Mucosa of rectum (tissue), 2 donors: Measurements from ENCODE around the gene MAGI2.

Experiments
- H3K27ac ChIP-seq, 2 donors: one replicate each; pipeline ENCODE4 v1.7.0; 2013; ENCODE audit warnings: inconsistent platforms in 2 of 2, low read depth in 2 of 2, low read length in 2 of 2
- H3K27me3 ChIP-seq, 2 donors: one replicate each; pipeline ENCODE4 v1.7.0; 2013; ENCODE audit warnings: low read length in 2 of 2; ENCODE audit not compliant: control insufficient read depth in 2 of 2, insufficient read depth in 2 of 2
- H3K36me3 ChIP-seq, 2 donors: one replicate each; pipeline ENCODE4 v1.7.0; 2013; ENCODE audit warnings: low read length in 2 of 2; ENCODE audit not compliant: control insufficient read depth in 2 of 2, insufficient read depth in 2 of 2
- H3K4me1 ChIP-seq, 2 donors: one replicate each; pipeline ENCODE4 v1.7.0; 2013; ENCODE audit warnings: low read length in 2 of 2, mild to moderate bottlenecking in 1 of 2; ENCODE audit not compliant: control insufficient read depth in 2 of 2, insufficient read depth in 2 of 2
- H3K4me3 ChIP-seq, 2 donors: one replicate each; pipeline ENCODE4 v1.7.0; 2013; ENCODE audit warnings: low read length in 2 of 2
- H3K9ac ChIP-seq, 2 donors: one replicate each; pipeline ENCODE4 v1.7.0; 2013; ENCODE audit warnings: low read length in 2 of 2, low read depth in 1 of 2, mild to moderate bottlenecking in 1 of 2
- H3K9me3 ChIP-seq, 2 donors: one replicate each; pipeline ENCODE4 v1.7.0; 2013; ENCODE audit warnings: low read length in 2 of 2; ENCODE audit not compliant: control insufficient read depth in 2 of 2
- donor health status: healthy.
- donor health status: Normal muscosa, but diverticular disease.

MAGI2 gene

GRCh38 chr7:78389022-78389421 lies 1064.4 kb downstream of the MAGI2 start:
- no peak overlapping the region for H3K4me3 ChIP-seq
- H3K27me3 ChIP-seq = no peaks in the 10 kb centered on the region
- no peaks in the 10 kb centered on the region for H3K4me1 ChIP-seq
- H3K27ac ChIP-seq = no peak overlapping the region
- no peak overlapping the region for H3K9ac ChIP-seq
- H3K9me3 ChIP-seq = no peaks in the 10 kb centered on the region
- H3K36me3 ChIP-seq = no peaks in the 10 kb centered on the region

GRCh38 chr7:78386520-78386919 lies 1066.9 kb downstream of the MAGI2 start:
- no peaks in the 10 kb centered on the region for H3K27me3 ChIP-seq
- no peaks in the 10 kb centered on the region for H3K4me1 ChIP-seq
- H3K4me3 ChIP-seq = no peak overlapping the region
- H3K9me3 ChIP-seq = no peaks in the 10 kb centered on the region
- no peak overlapping the region for H3K9ac ChIP-seq
- H3K36me3 ChIP-seq = no peaks in the 10 kb centered on the region
- no peak overlapping the region for H3K27ac ChIP-seq

GRCh38 chr7:78383096-78383880 lies 1070.2 kb downstream of the MAGI2 start:
- Histone ChIP-seq H3K36me3 (no peaks in the 10 kb centered on the region), H3K27ac (no peak overlapping the region), H3K4me3 (no peak overlapping the region), H3K4me1 (no peaks in the 10 kb centered on the region), H3K27me3 (no peaks in the 10 kb centered on the region), H3K9me3 (no peaks in the 10 kb centered on the region), H3K9ac (no peak overlapping the region)

GRCh38 chr7:78379148-78379547 lies 1074.3 kb downstream of the MAGI2 start:
- no peaks in the 10 kb centered on the region for H3K36me3 ChIP-seq
- no peaks in the 10 kb centered on the region for H3K9me3 ChIP-seq
- no peak overlapping the region for H3K4me3 ChIP-seq
- H3K27ac ChIP-seq = no peak overlapping the region
- H3K27me3 ChIP-seq = no peaks in the 10 kb centered on the region
- H3K9ac ChIP-seq = no peak overlapping the region
- no peaks in the 10 kb centered on the region for H3K4me1 ChIP-seq

- H3K9ac ChIP-seq = no peak overlapping the region
- no peaks in the 10 kb centered on the region for H3K36me3 ChIP-seq
- no peak overlapping the region for H3K4me3 ChIP-seq
- H3K9me3 ChIP-seq = no peaks in the 10 kb centered on the region
- H3K27ac ChIP-seq = no peak overlapping the region
- no peaks in the 10 kb centered on the region for H3K27me3 ChIP-seq
- no peaks in the 10 kb centered on the region for H3K4me1 ChIP-seq
Measured at GRCh38 chr7:78377532-78377931, 1075.9 kb downstream of the MAGI2 start.

GRCh38 chr7:78370936-78371335 lies 1082.5 kb downstream of the MAGI2 start:
- no peak overlapping the region for H3K27ac ChIP-seq
- no peak overlapping the region for H3K4me3 ChIP-seq
- H3K4me1 ChIP-seq = no peaks in the 10 kb centered on the region
- no peaks in the 10 kb centered on the region for H3K36me3 ChIP-seq
- H3K9me3 ChIP-seq = no peaks in the 10 kb centered on the region
- no peak overlapping the region for H3K9ac ChIP-seq
- H3K27me3 ChIP-seq = no peaks in the 10 kb centered on the region

- H3K4me1 ChIP-seq = no peaks in the 10 kb centered on the region
- no peak overlapping the region for H3K9ac ChIP-seq
- H3K27me3 ChIP-seq = no peaks in the 10 kb centered on the region
- no peak overlapping the region for H3K27ac ChIP-seq
- H3K9me3 ChIP-seq = no peaks in the 10 kb centered on the region
- no peak overlapping the region for H3K4me3 ChIP-seq
- H3K36me3 ChIP-seq = no peaks in the 10 kb centered on the region
Measured at GRCh38 chr7:78368771-78369170, 1084.7 kb downstream of the MAGI2 start.

GRCh38 chr7:78367280-78367773 lies 1086.1 kb downstream of the MAGI2 start:
- Histone ChIP-seq H3K9ac (no peak overlapping the region), H3K27ac (no peak overlapping the region), H3K4me1 (no peaks in the 10 kb centered on the region), H3K9me3 (no peaks in the 10 kb centered on the region), H3K4me3 (no peak overlapping the region), H3K36me3 (no peaks in the 10 kb centered on the region), H3K27me3 (no peaks in the 10 kb centered on the region)

GRCh38 chr7:78363866-78364265 lies 1089.6 kb downstream of the MAGI2 start:
- Histone ChIP-seq H3K9me3 (no peaks in the 10 kb centered on the region), H3K4me1 (no peaks in the 10 kb centered on the region)

GRCh38 chr7:78359836-78360235 lies 1093.6 kb downstream of the MAGI2 start:
- no peaks in the 10 kb centered on the region for H3K36me3 ChIP-seq
- H3K27me3 ChIP-seq = no peaks in the 10 kb centered on the region
- no peak overlapping the region for H3K4me3 ChIP-seq
- H3K27ac ChIP-seq = no peak overlapping the region
- H3K9me3 ChIP-seq = no peaks in the 10 kb centered on the region
- H3K4me1 ChIP-seq = no peaks in the 10 kb centered on the region
- H3K9ac ChIP-seq = no peak overlapping the region

More at GRCh38 chr7:78363866-78364265, 1089.6 kb downstream of the MAGI2 start:
- no peaks in the 10 kb centered on the region for H3K36me3 ChIP-seq
- H3K27ac ChIP-seq = no peak overlapping the region
- H3K9ac ChIP-seq = no peak overlapping the region
- H3K27me3 ChIP-seq = no peaks in the 10 kb centered on the region
- H3K4me3 ChIP-seq = no peak overlapping the region
